ENCODE measurements around the gene ECE2. TPM values are rescaled to one million over a fixed set of nuclear protein-coding genes. Genes with fewer than 3 reads are reported as not detected.

ECE2 gene
- total and polyA plus RNA-seq, 10 of the 15 experiments (the other 5 are each of a cell fraction or from before 2014, with no cell fraction given), result not detected

DNA sequence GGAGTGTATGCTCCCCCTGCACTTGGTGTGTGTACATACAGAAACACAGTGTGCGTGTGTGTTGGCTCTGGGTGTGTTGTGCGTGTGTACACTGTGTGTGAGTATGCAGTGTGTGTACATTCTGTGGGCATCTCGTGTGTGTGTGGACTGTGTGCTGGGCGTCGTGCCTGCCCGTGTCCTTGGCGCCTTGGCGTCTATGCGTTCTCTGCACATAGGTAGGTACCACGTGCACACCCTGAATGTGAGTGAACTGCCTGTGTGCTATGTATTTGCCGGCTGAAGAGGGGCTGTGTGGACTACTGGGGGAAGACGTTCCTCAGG lies 481 bp upstream of the ECE2 start:
- no peaks in the 10 kb centered on the region for H3K9me3 ChIP-seq (replicated peaks; ENCODE audit: control insufficient read depth, insufficient read depth, low read length)
- H3K27me3 ChIP-seq (replicated peaks in 1 of 2; ENCODE audit: control insufficient read depth in 2 of 2, insufficient read depth in 2 of 2, low read length in 1 of 2), result peaks cover 8 to 9% of the 10 kb centered on the region in 2 experiments; a peak in 3 of 4 replicates
- SMC1A ChIA-PET (ENCODE audit: uncharacterized antibody, unreplicated experiment), result no interaction called here
- POLR2A ChIA-PET, result no interaction called here
- H4K20me1 ChIP-seq (ENCODE audit: control insufficient read depth, insufficient read depth), result no peaks in the 10 kb centered on the region
- H3K4me3 ChIP-seq, result no peak overlapping the region
- RAD21 ChIA-PET (ENCODE audit: unreplicated experiment), result no interaction called here
- FAIRE-seq (no peak), DNase-seq (ENCODE audit: low read depth, low spot score) (no peak), ATAC-seq (no peak)
- TF ChIP-seq NFXL1 (IDR thresholded peaks at IDR 0.05; ENCODE audit: borderline replicate concordance) (no peak), KDM1A (IDR thresholded peaks at IDR 0.05; ENCODE audit: borderline replicate concordance) (no peak), CHD2 (IDR thresholded peaks at IDR 0.05; ENCODE audit: borderline replicate concordance, low read depth, low read length) (no peak), PKNOX1 (IDR thresholded peaks at IDR 0.05) (no peak), CREB1 (IDR thresholded peaks at IDR 0.05; ENCODE audit: low read depth) (no peak), SIX5 (IDR thresholded peaks at IDR 0.05; ENCODE audit: low read depth, low read length, severe bottlenecking) (no peak), NR2F1 (conservative IDR thresholded peaks at IDR 0.05) (no peak), SMAD5 (IDR thresholded peaks at IDR 0.05; ENCODE audit: low read depth) (no peak), GATAD2B (conservative IDR thresholded peaks at IDR 0.05; ENCODE audit: low read depth) (no peak), ZNF687 (IDR thresholded peaks at IDR 0.05) (no peak), EP300 (IDR thresholded peaks at IDR 0.05; ENCODE audit: borderline replicate concordance in 1 of 2, control insufficient read depth in 1 of 2, low read depth in 2 of 2, low read length in 2 of 2) (no peak), POLR2A (IDR thresholded peaks at IDR 0.05; ENCODE audit: low read depth, low read length) (no peak), BMI1 (IDR thresholded peaks at IDR 0.05; ENCODE audit: borderline replicate concordance) (no peak), MTA2 (IDR thresholded peaks at IDR 0.05; ENCODE audit: low read depth) (no peak), CBFB (IDR thresholded peaks at IDR 0.05; ENCODE audit: low read depth) (no peak), PAX8 (IDR thresholded peaks at IDR 0.05) (no peak), HDGF (IDR thresholded peaks at IDR 0.05) (no peak)
- TF ChIP-seq, protein P1, sequence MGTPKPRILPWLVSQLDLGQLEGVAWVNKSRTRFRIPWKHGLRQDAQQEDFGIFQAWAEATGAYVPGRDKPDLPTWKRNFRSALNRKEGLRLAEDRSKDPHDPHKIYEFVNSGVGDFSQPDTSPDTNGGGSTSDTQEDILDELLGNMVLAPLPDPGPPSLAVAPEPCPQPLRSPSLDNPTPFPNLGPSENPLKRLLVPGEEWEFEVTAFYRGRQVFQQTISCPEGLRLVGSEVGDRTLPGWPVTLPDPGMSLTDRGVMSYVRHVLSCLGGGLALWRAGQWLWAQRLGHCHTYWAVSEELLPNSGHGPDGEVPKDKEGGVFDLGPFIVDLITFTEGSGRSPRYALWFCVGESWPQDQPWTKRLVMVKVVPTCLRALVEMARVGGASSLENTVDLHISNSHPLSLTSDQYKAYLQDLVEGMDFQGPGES (IDR thresholded peaks at IDR 0.05), result no peak
- H3K9ac ChIP-seq (ENCODE audit: control insufficient read depth, insufficient read depth, low read length), result no peak overlapping the region
- WGBS (ENCODE audit: insufficient coverage, insufficient replicate concordance, low lambda C conversion rate, missing lambda C conversion rate), result 36% methylated on average over 12 of the region's 12 CpGs
- intact Hi-C loops (cut with micrococcal nuclease; ENCODE audit: unreplicated experiment), result no loop called here
- no peaks in the 10 kb centered on the region for H3K79me2 ChIP-seq (ENCODE audit: control insufficient read depth, insufficient read depth, low read length)
- H3K4me2 ChIP-seq (ENCODE audit: control insufficient read depth, insufficient read depth), result no peak overlapping the region
- no TSS peak for BruUV-seq (replicated peaks)
- H3K27ac ChIP-seq (ENCODE audit: control insufficient read depth, insufficient read depth), result no peak overlapping the region
- H3K4me1 ChIP-seq (ENCODE audit: control insufficient read depth, insufficient read depth, low read length), result no peaks in the 10 kb centered on the region
- in situ Hi-C loops (cut with MboI), result no loop called here
- CTCF ChIA-PET, result no interaction called here
- H2AFZ ChIP-seq (ENCODE audit: control insufficient read depth, low read depth, low read length), result no peak overlapping the region
- H3K36me3 ChIP-seq (ENCODE audit: control insufficient read depth in 2 of 2, insufficient read depth in 2 of 2, low read length in 1 of 2), result no peaks in the 10 kb centered on the region
